ENCODE data around the gene XCL1.

DNA sequence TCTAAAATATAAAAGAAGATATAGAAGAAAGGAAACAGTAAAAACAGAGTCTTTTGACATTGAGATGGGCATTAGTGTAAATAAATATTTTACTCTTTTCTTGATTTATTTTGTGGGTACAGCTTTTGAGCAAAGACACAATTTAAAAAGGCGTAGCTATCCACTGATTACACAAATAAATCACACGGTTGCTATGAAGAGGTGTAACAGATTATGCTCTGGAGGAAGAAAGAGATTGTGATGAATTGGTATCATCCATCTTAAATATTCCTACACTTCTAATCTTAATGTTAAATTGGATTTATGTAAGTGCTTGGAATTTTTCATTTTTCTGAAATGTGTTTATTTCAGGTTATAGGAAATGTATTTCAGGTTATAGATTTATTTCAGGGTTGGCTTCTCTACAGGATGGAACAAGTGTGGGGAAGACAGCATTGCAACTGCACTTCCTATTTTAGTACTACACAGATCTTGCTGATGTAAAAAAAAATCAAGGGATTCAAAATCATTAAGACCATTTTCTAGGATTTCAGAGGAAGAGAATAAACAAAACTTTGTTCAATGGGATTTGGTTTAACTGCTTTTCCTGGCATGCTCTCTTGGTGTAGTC, 15.3 kb downstream of the XCL1 start:
- TF ChIP-seq CTCF (conservative IDR thresholded peaks at IDR 0.05) (no peak), EZH2 (IDR thresholded peaks at IDR 0.05; ENCODE audit: low read depth) (no peak)

All from PC-9 (cell line).